NCI-H1417 treated with DMSO at 0.1 percent for 48 hours (cell line): Measurements from ENCODE around the gene NUP188.

Experiments used
- DNase-seq: peaks from one replicate; lab custom pipeline; 2025; lab: John Stamatoyannopoulos, UW

Gene NUP188, protein sequence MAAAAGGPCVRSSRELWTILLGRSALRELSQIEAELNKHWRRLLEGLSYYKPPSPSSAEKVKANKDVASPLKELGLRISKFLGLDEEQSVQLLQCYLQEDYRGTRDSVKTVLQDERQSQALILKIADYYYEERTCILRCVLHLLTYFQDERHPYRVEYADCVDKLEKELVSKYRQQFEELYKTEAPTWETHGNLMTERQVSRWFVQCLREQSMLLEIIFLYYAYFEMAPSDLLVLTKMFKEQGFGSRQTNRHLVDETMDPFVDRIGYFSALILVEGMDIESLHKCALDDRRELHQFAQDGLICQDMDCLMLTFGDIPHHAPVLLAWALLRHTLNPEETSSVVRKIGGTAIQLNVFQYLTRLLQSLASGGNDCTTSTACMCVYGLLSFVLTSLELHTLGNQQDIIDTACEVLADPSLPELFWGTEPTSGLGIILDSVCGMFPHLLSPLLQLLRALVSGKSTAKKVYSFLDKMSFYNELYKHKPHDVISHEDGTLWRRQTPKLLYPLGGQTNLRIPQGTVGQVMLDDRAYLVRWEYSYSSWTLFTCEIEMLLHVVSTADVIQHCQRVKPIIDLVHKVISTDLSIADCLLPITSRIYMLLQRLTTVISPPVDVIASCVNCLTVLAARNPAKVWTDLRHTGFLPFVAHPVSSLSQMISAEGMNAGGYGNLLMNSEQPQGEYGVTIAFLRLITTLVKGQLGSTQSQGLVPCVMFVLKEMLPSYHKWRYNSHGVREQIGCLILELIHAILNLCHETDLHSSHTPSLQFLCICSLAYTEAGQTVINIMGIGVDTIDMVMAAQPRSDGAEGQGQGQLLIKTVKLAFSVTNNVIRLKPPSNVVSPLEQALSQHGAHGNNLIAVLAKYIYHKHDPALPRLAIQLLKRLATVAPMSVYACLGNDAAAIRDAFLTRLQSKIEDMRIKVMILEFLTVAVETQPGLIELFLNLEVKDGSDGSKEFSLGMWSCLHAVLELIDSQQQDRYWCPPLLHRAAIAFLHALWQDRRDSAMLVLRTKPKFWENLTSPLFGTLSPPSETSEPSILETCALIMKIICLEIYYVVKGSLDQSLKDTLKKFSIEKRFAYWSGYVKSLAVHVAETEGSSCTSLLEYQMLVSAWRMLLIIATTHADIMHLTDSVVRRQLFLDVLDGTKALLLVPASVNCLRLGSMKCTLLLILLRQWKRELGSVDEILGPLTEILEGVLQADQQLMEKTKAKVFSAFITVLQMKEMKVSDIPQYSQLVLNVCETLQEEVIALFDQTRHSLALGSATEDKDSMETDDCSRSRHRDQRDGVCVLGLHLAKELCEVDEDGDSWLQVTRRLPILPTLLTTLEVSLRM (N-terminal part only)

DNA sequence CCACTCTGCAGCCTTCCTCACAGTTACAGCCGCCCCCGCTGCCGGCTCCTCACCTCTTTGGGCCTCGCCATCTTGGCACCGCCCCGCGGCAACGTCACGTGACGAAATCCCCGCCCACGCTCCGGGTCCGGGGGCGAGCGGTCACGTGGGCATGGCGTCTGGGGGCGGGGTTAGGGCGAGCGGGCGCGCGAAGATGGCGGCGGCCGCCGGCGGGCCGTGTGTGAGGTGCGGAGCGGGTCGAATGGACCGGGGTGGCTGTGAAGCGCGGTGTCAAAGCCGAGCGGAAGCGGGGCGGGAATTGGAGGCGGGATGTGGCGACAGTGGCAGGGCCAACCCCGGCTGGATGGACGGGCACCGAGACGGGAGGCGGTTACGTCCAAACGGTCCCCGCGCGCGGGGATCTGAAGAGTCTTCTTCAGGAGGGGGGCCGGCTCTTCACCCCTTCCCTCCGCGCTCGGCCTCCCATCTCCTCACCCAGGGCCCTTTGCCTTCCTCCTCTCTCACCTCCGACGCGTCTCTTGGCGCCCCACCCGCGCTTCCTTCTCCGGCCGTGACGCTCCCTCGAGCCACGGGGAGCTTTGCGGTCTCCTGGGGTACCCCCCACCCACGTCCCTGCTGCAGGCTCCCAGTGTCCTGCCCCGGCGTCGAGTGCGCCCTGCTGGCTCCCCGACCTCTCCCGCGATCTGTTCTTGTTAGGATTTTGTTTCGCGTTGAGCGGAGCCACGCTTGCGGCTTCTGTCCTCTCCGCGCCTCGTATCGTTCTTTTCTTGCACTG, at the start of gene NUP188, which contains the start of gene DOLK:
NUP188 (plus strand) TSS at position 173 of the 775 bp plus-strand sequence; CDS start at position 194, 21 bp downstream.
DOLK (minus strand) TSS at position 77 of the 775 bp plus-strand sequence. CDS start 300 bp downstream, outside the sequence.
- DNase-seq = peak; percentile 77

DNA sequence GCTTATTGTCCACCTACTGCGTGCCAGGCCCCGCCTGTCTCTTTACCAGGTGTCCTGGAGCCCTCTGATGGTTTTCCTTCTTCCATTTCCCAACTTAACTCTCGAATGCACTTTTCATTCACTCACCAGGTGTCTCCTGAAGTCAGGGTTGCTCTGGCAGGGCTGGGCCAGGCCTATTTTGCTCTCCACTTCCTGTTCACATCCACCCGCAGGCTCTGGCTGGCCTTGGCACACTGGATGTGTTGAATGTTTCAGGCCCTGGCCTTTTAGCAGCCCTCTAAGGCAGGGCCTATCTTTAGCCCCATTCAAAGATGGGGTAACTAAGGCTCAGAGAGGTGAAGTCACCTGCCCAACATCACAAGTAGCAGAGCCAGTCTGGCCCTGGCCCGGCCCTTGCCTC, 49.1 kb upstream of the NUP188 start:
- no peak for DNase-seq

DNA sequence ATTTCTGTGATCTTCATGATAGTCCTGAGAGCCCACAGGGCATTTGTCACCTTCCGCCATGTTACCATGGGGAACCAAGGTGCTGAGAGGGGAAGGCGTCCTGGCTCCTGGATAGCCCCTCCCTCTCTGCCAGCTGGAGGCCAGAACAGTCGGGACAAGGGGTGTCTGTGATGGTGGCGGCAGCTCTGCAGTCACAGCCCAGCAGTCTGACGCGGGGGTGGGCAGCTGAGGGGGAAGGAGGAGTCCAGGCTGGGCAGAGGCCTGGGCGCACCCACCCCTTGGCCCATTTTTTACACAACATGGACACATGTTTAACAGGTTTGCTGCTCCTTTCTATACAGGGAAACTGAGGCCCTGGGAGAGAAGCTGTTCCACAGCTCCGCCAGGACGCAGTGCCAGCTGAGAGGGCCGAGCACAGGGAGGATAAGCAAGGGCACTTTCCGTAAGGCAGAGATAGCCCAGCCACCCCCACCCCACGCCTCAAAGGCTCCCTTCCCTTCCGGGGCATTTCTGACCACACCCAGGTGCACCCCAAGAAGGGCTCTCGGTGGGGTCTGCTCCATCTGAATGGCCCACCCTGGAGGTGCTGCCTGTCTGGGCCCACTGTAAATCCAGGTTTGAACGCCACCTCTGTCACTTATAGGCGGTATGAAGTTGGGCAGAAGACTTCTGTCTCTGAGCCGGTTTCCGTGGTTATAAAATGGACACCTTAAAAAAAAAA, 48.5 kb upstream of the NUP188 start:
- no peak for DNase-seq

DNA sequence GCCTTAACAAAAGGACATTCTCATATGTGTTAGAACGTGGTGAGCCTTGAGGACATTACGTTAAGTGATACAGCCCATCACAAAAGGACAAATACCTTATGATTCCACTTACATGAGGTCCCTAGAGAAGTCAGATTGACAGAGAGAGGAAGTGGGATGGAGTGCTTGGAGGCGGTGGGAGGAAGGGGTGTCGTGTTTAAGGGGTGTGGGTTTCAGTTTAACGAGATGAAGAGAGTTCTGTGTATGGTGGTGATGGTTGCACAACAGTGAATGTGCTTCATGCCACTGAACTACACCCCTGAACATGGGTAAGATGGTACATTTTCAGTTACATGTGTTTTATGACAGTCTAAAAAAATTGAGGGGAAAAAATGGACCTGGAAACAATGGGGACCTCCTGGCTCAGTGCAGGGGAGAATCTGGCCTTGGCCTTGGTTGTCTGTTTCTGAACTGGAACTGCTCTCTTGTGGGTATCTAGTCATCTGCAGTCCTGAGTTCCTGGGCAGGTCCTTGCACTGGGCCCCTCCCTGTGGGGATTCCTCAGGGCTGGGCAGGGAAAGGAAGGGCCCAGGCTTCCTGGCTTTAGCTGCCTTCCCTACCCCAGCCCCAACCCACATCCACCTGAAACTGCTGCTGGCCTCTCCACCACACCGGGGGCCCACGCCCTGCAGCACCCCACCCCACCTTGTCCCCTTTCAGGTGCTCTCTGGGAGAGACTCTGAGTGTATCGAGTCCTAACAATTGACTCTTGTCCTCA, 47.8 kb upstream of the NUP188 start:
- DNase-seq = no peak

DNA sequence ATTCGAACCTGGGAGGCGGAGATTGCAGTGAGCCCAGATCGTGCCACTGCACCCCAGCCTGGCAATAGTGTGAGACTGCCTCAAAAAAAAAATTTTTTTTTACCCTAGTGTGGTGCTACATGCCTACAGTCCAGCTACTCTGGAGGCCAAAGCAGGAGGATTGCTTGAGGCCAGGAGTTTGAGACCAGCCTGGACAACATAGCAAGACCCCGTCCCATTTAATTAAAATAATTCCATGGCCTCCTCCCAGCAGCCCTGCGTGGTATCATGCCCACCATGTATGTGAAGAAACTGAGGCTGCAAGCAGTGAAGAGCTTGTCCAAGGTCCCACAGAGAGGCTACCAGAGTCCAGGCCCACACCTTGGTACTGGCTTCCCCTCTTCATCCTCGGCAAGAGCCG, 46.1 kb upstream of the NUP188 start:
- DNase-seq = no peak

DNA sequence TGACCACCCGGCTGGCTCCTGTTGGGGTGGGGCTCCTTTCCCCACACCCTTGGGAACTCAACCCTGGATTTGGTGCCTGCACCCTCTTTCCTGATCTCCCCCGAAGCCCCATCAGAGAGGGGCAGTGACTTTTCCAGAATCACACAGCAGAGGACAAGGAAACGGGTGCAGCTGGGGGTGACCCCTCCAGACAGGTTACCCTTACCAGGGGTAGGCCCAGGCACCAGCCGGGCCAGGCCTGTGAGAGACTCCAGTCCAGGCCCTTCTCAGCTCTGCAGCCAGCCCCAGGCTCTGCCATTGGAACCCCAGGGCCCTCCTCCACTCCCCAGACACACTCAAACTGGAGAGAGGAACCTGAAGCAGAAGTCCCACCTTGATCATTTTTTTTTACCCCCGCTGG, 45.7 kb upstream of the NUP188 start:
- DNase-seq = no peak

DNA sequence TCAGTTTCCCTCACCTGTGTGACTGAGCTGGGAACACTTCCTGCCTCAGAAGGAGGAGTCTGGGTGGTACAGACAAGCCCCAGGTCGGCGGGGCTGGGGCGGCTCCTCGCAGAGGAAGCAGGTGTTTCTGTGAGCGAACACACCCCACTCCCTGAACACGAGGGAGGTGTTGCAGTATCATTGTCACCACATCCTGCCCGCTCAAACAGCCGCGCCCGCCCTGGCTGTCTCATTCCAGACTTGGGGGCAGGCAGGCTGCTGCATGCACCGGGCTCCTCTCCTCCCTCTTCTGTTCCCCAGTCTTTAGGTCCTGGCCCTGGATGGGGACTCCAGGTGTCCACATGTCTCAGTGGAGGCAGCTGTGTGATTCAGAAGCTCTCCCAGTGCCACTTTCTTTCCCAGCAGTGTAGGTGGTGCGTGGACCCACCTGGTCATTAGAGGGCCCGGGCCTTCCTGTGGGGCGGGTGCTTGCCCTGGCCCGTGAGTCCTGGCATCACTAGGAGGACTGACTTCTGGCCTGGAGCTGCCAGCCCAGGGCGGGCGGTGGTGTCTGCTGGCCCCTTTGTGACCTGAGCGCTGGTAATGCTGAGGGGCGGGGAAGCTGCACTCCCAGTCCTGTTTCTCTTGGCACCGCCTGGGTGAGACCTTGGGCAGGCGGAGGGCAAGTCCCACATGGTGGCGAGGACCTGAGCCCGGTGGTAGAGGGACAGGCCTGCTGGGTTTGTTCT, 45.0 kb upstream of the NUP188 start:
- DNase-seq = no peak

DNA sequence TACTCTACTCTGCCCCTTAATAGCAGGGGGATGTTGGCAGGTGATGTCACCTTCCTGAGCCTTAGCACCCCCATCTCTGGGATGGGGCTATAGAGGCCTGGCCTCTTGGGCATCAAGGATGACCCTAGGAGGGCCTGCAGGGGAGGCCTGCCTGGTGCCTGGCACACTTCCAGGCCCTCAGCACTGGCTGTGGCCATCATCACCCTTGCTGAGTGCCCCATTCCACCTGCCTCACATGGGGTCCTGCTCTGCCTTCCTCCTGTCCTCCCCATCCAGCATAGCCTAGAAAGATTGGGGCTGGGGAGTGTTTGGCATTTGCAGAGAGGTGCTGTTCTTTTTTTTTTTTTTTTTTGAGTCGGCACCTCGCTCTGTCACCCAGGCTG, 44.4 kb upstream of the NUP188 start:
- no peak for DNase-seq

DNA sequence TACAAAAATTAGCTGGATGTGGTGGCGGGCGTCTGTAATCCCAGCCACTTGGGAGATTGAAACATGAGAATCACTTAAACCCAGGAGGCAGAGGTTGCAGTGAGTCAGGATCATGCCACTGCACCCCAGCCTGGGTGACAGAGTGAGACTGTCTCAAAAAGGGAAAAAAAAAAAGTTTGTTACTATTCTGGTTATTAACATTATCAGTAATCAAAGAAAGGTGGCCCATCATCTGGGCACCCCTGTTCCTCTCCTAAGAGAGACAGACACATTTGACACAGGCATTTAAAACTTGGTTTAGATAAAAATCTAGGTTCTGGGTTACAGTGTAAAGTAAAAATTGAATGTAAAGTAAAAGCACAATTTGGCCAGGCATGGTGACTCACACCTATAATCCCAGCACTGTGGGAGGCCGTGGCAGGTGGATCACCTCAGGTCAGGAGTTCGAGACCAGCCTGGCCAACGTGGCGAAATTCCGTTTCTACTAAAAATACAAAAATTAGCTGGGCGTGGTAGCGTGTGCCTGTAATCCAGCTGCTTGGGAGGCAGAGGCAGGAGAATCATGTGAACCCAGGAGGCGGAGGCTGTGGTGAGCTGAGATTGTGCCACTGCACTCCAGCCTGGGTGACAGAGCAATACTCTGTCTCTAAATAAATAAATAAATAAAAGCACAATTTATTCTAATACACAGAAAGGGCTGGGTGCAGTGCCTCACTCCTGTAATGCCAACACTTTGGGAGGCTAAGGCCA, 43.5 kb upstream of the NUP188 start:
- no peak for DNase-seq

DNA sequence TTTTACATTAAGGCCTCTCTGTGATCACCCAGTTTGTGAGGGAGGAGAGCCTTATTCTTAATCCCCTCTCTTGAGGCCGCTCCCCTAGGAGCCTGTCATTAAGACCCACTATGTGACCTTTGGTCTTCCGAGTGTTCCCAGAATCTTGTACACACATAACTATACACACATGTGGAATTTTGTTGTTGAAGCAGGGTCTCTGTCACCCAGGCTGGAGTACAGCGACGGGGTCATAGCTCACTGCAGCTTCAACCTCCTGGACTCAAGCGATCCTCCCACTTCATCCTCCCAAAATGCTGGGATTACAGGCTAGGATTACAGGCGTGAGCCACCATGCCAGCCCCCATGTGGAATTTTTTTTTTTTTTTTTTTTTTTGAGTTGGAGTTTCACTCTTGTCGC, 41.5 kb upstream of the NUP188 start:
- no peak for DNase-seq

DNA sequence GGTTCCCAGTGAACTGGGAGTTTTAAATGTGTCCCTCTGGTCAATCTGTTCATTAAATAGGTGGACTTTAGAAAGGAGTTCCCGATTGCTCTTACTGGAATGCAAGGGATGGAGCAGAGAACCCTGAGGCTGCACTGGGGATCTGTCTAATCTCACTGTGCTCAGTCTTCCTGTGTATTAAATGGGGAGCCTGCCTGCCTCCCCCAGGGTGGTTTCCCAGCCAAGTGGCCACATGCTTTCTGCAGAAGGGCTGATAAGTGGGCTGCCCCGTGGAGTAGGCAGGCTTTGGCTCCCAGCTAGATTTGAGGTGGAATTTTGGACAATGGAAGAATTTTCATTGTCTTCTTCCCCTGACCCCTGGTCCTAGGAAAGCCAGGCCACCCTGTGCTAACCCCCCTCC, 40.8 kb upstream of the NUP188 start:
- no peak for DNase-seq

DNA sequence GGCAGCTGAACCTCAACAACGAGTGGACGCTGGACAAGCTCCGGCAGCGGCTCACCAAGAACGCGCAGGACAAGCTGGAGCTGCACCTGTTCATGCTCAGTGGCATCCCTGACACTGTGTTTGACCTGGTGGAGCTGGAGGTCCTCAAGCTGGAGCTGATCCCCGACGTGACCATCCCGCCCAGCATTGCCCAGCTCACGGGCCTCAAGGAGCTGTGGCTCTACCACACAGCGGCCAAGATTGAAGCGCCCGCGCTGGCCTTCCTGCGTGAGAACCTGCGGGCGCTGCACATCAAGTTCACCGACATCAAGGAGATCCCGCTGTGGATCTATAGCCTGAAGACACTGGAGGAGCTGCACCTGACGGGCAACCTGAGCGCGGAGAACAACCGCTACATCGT, 39.1 kb upstream of the NUP188 start:
- DNase-seq = no peak

DNA sequence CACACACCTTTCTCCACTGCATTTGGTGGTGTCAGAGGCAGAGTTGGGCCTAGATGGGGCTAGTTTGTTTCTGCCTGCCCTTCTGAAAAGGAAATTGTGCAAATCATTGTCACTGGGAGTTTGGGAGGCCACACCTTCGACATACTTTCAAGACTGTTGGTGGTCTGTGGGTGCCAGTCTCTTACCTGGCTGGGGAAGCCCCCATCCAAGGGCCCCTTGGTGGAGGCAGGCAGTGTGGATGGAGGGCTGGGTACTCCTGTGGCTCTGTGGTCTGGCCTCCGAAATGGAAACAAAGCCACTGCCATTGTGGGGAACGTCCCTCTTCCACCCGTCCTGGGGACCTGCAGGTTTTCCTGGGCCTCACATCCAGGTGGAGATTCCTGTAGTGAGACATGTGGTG, 37.6 kb upstream of the NUP188 start:
- DNase-seq = no peak

DNA sequence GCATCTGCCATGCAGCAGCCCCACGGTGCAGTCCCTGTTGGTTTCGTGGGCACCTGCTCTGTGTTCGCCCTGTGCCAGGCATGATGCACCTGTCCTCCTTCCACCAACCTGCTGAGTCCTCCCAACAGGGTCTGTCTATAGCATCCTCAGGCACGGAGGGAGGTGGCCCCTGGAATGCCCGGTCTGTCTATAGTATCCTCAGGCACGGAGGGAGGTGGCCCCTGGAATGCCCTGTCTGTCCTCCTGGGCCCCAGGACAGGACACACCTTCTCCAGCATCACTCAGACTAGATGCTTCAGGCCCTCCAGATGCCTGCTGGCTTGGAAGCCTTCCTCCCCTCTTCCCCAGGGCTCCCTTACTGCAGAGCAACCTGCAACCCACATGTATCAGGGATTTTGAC, 36.6 kb upstream of the NUP188 start:
- no peak for DNase-seq

DNA sequence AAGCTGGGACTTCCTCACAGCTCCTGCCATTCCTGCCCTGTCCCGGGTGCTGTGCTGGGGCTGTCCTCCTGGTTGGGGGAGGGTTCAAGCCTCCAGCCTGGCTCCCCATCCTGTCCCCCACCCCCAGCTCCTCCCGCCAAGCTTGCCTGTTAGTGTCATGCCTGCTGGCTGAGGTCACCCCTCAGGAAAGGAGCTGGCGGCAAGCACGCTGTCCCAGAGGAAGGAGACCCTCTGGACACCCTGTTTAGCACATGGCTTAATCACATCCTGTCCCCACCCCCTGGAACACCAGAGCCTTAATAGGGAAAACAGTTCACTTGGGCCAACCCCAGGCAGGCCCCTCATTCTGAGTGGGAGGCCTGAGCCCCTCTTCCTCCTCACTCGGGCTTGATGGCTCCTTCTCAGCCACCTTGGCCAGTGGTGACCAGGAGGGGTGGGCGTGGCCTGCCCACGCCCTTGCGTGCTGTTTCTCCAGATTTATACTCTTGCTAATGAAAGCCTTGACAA, 35.9 kb upstream of the NUP188 start:
- DNase-seq = no peak

DNA sequence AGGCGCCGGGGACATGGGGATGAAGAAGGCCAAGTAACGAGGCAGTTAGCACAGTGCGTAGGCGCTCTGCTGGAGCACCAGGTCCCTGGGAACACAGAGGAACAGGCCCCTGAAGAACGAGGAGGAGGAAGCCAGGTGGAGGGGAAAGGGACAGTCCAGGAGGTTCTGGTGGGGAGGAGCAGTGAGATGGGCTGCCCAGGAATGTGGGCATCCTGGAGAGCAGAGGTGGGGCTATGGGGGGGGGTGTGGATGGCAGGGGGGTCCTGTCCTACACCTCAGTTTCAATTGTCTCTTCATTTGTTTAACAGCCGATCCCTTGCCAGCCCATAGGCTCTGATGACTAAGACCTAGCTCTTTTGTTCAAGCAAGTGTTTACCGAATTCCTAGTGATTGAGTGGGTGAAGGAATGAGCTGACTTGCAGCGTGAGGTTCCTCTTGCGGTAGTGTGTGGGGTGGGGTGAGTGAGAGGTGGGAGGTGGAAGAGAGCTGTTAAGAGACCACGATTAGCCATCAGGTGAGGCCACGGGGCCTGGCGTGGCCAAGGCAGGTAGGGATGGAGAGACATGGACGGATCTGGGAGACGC, 35.1 kb upstream of the NUP188 start:
- no peak for DNase-seq

DNA sequence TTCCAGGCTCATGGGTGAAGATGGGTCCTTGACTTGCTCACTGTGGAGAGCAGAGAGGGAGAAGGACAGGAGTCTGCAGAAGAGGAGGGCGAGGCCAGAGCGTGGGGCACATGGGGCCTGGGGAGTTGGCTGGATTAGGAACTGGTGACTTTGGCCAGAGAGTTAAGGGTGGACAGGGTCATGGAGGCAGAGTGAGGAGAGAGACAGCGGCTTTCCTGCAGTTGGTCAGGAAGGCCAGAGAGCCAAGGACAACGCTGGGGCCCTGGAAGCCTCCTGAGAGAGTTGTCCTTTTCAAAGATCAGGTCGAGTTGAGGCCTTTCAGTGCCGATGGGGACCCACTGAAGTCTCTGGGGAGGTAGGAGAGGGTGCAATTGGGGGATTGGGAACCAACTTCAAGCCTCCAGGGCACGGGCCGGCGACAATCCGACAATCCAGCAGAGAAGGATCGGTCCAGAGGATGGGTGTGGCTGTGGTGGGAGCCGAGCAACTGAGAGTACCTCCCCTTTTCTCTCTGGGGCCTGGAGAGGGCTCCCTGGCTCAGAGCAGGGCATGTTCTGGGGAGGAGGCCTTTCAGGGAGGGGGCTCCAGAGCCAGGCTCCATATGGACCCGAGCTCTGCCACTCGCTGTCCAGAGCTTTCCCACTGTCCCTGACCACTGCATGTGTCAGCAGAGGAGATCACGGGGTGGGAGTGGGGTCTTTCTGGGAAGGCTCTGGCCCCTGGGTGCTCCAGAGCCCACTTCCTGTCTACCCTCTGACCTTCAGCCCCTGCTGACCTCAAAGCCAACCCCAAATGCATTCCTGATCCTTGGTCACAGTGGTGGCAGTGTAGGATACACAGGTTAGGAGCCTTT, 34.2 kb upstream of the NUP188 start:
- no peak for DNase-seq
